SU-DHL-6 (cell line): Measurements from ENCODE around the gene D2HGDH.

ENCODE experiments used
- H2AFZ ChIP-seq: fragments of 200-600 bp; sonication (generic); 2 replicates; pipeline ENCODE4 v1.6.1; 2014; ENCODE audit warnings: low read depth, mild to moderate bottlenecking, moderate library complexity, mixed read lengths, antibody characterized with exemption, low read length; ENCODE audit not compliant: severe bottlenecking
- H3F3A ChIP-seq: fragments of 200-600 bp; shearing (Covaris generic); 2 replicates; pipeline ENCODE4 v1.6.0; 2016; ENCODE audit warnings: antibody characterized with exemption, mild to moderate bottlenecking; ENCODE audit not compliant: insufficient read depth
- H3K27ac ChIP-seq: fragments of 200-600 bp; sonication (generic); 2 replicates; pipeline ENCODE4 v1.5.1; 2016; ENCODE audit warnings: low read depth, mild to moderate bottlenecking, low read length, moderate library complexity, mixed read lengths
- H3K27me3 ChIP-seq: fragments of 200-600 bp; sonication (generic), shearing (Covaris generic); 2 replicates; pipeline ENCODE4 v1.6.0; 2014; ENCODE audit warnings: mild to moderate bottlenecking, low read length
- H3K36me3 ChIP-seq: fragments of 200-600 bp; sonication (generic); 2 replicates; pipeline ENCODE4 v1.6.1; 2014; ENCODE audit warnings: mild to moderate bottlenecking, low read length, mixed read lengths
- H3K4me2 ChIP-seq: fragments of 300-600, 200-600 bp; shearing (Covaris generic), sonication (generic); 2 replicates; pipeline ENCODE4 v1.6.0; 2014; ENCODE audit warnings: low read length, low read depth, mild to moderate bottlenecking; ENCODE audit not compliant: poor library complexity, severe bottlenecking
- H3K4me3 ChIP-seq: fragments of 200-600 bp; sonication (generic); 2 replicates; pipeline ENCODE4 v1.5.1; 2014; ENCODE audit warnings: antibody characterized with exemption, low read length, mild to moderate bottlenecking, mixed read lengths; ENCODE audit not compliant: insufficient read depth, poor library complexity, severe bottlenecking
- H3K79me2 ChIP-seq: fragments of 200-600 bp; sonication (generic); 2 replicates; pipeline ENCODE4 v1.6.1; 2014; ENCODE audit warnings: mild to moderate bottlenecking, low read length, moderate library complexity; ENCODE audit not compliant: insufficient read depth
- H3K9ac ChIP-seq: fragments of 200-600 bp; sonication (generic); 2 replicates; pipeline ENCODE4 v1.7.0; 2014; ENCODE audit warnings: mild to moderate bottlenecking, low read length
- H3K9me2 ChIP-seq: fragments of 200-600 bp; sonication (generic); replicated peaks from 2 replicates; pipeline ENCODE4 v1.6.1; 2014; ENCODE audit warnings: low read length; ENCODE audit not compliant: insufficient read depth
- H3K9me3 ChIP-seq: fragments of 200-600 bp; sonication (generic); 2 replicates; pipeline ENCODE4 v1.6.1; 2014; ENCODE audit warnings: low read length, mixed read lengths; ENCODE audit not compliant: insufficient read depth
- H4K20me1 ChIP-seq: fragments of 200-600 bp; sonication (generic); 2 replicates; pipeline ENCODE4 v1.6.1; 2014; ENCODE audit warnings: low read depth, mild to moderate bottlenecking, antibody characterized with exemption, low read length, moderate library complexity, mixed read lengths
- EZH2phosphoT487 ChIP-seq: fragments of 200-600 bp; sonication (generic), shearing (Covaris generic); conservative IDR thresholded peaks from 2 replicates; pipeline ENCODE4 v1.6.1; 2018; ENCODE audit warnings: mild to moderate bottlenecking, antibody characterized with exemption, low read length, moderate library complexity, mixed read lengths
- TF ChIP-seq, protein P1 (sequence below): fragments of 200-600 bp; sonication (generic); IDR thresholded peaks from one replicate; pipeline ENCODE4 v1.5.1; 2017; ENCODE audit warnings: antibody characterized with exemption, mild to moderate bottlenecking, low read length, moderate library complexity; ENCODE audit not compliant: insufficient read depth, poor library complexity, severe bottlenecking

D2HGDH gene

DNA sequence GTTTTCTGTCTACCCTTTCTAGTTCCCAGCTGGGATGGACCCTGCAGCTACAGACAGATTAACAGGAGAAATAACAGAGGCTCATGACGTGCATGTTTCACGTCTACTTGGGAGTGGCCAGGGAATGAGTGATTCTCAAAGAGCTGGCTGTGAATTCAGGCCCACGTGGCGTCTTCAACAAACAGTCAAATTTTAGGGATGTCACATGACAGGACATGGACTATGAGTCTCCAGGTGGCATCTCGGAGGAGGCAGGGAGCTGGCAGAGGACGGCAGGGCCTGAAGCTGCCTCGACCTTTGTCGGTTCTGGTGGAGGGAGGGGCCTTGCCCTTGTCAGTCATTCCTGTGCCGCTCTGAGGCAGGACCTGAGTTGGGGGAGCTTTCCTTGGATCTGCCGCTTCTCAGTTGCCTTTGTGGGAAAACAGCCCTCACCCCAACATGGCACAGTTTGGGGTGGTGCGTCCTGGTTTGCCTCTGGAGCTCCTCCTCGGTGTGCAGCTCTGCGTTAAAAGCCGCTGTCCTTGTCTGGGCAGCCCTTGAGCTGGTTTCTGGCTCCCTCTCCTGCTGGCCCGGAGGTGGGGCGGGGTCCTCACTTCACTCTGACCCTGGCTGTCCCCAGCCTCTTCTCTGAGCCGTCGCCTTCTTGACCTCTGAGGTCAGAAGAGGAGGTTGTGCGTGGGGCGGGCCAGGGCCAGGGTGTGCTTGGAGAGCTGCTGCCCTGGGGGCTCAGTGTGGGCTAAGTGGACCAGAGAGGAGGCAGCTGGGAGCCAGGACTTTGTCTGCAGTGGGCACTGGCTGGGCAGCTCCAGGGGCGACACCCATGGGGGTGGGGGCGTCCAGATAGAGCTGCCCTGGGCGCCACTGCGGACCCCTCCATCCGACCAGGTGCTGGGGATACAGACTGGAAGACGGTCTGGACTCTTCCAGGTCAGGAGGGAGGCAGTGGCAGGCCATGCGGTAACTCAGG lies 30.1 kb downstream of the D2HGDH start:
- no peak overlapping the region for H3K9ac ChIP-seq

DNA sequence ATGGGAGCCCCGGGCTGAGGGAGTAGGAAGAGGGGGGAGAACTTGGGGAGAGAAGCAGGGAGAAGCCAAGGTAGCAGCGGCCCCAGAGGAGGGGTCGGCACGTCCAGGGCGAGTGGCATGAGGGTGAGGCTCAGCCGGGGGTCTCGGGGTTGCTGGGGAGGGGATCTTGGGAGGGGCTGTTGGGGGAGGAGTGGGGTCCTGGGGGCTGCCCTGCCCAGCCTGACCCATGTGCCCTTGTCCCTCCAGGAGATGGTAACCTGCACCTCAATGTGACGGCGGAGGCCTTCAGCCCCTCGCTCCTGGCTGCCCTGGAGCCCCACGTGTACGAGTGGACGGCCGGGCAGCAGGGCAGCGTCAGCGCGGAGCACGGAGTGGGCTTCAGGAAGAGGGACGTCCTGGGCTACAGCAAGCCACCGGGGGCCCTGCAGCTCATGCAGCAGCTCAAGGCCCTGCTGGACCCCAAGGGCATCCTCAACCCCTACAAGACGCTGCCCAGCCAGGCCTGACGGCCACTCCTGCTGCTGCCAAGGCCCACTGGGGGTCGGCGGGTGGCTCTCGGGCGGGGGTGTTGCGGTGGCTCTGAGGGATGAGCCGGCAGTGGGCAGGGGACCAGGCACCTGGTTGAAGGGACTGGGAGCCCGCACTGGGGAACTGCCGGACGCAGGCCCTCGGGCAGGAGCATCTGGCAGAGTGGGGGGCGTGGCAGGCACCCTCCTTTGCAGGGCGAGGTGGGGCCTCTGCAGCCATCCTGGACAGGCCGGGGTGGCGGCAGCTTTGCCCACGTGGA lies 33.2 kb downstream of the D2HGDH start:
- H3K9me2 ChIP-seq, result no peaks in the 10 kb centered on the region
- H3K4me3 ChIP-seq, result no peak overlapping the region
- no peaks in the 10 kb centered on the region for H3F3A ChIP-seq
- no peak overlapping the region for H3K9ac ChIP-seq
- no peaks in the 10 kb centered on the region for H4K20me1 ChIP-seq
- H3K79me2 ChIP-seq, result no peaks in the 10 kb centered on the region
- H3K4me2 ChIP-seq, result no peak overlapping the region
- H3K27ac ChIP-seq, result no peak overlapping the region
- H3K36me3 ChIP-seq, result no peaks in the 10 kb centered on the region
- no peak overlapping the region for H2AFZ ChIP-seq
- TF ChIP-seq EZH2phosphoT487, result no peak
- TF ChIP-seq, protein P1, sequence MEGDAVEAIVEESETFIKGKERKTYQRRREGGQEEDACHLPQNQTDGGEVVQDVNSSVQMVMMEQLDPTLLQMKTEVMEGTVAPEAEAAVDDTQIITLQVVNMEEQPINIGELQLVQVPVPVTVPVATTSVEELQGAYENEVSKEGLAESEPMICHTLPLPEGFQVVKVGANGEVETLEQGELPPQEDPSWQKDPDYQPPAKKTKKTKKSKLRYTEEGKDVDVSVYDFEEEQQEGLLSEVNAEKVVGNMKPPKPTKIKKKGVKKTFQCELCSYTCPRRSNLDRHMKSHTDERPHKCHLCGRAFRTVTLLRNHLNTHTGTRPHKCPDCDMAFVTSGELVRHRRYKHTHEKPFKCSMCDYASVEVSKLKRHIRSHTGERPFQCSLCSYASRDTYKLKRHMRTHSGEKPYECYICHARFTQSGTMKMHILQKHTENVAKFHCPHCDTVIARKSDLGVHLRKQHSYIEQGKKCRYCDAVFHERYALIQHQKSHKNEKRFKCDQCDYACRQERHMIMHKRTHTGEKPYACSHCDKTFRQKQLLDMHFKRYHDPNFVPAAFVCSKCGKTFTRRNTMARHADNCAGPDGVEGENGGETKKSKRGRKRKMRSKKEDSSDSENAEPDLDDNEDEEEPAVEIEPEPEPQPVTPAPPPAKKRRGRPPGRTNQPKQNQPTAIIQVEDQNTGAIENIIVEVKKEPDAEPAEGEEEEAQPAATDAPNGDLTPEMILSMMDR, result no peak
- H3K9me3 ChIP-seq, result no peaks in the 10 kb centered on the region
- no peaks in the 10 kb centered on the region for H3K27me3 ChIP-seq

More for the DNA sequence above, 30.1 kb downstream of the D2HGDH start:
- Histone ChIP-seq H3K27me3 (no peaks in the 10 kb centered on the region), H3K9me2 (no peaks in the 10 kb centered on the region), H2AFZ (no peak overlapping the region), H3F3A (no peaks in the 10 kb centered on the region), H3K36me3 (peaks cover 3% of the 10 kb centered on the region; the same call in 1 of the 2 replicates), H3K4me2 (no peak overlapping the region), H3K27ac (no peak overlapping the region), H3K9me3 (no peaks in the 10 kb centered on the region), H3K79me2 (no peaks in the 10 kb centered on the region), H3K4me3 (no peak overlapping the region), H4K20me1 (no peaks in the 10 kb centered on the region)
- TF ChIP-seq, protein P1, result no peak
- TF ChIP-seq EZH2phosphoT487, result no peak

DNA sequence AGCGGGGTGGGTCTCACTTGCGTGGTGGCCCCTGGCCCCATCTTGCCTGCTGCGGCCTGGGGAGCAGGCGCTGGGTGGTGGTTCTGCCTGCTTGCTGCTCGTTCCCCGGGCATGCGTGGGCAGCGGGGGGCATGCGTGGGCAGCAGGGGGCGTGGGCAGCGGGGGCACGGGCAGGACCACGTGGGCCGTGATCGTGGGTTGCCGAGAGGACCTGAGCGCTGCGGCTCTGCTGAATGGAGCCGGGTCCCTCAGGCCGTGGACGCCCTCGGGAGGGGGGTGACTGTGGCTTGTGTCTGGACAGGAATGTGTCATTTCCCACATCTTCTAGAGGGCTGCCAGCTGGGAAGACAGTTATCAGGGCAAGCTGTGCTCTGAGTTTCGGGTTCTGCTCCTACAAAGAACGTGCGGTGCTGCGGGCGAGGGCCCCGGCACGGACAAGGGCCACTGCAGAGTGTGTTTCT lies 33.9 kb downstream of the D2HGDH start:
- H3K9me2 ChIP-seq, result no peaks in the 10 kb centered on the region
- H3K79me2 ChIP-seq, result no peaks in the 10 kb centered on the region
- no peak overlapping the region for H3K4me2 ChIP-seq
- no peak overlapping the region for H3K9ac ChIP-seq
- H3F3A ChIP-seq, result no peaks in the 10 kb centered on the region
- no peak overlapping the region for H3K27ac ChIP-seq
- no peak overlapping the region for H3K4me3 ChIP-seq
- H3K9me3 ChIP-seq, result no peaks in the 10 kb centered on the region
- no peak overlapping the region for H2AFZ ChIP-seq
- TF ChIP-seq, protein P1, result no peak
- no peak for TF ChIP-seq EZH2phosphoT487
- H4K20me1 ChIP-seq, result no peaks in the 10 kb centered on the region
- no peaks in the 10 kb centered on the region for H3K36me3 ChIP-seq
- H3K27me3 ChIP-seq, result no peaks in the 10 kb centered on the region
